ENCODE data around the gene HPCA. TPM values are rescaled to one million over a fixed set of nuclear protein-coding genes. Genes with fewer than 3 reads are reported as not detected.
A peak's percentile ranks its signal among the peaks of the same experiment; 100 is the strongest.

Gene HPCA
- total RNA-seq, result not detected

DNA sequence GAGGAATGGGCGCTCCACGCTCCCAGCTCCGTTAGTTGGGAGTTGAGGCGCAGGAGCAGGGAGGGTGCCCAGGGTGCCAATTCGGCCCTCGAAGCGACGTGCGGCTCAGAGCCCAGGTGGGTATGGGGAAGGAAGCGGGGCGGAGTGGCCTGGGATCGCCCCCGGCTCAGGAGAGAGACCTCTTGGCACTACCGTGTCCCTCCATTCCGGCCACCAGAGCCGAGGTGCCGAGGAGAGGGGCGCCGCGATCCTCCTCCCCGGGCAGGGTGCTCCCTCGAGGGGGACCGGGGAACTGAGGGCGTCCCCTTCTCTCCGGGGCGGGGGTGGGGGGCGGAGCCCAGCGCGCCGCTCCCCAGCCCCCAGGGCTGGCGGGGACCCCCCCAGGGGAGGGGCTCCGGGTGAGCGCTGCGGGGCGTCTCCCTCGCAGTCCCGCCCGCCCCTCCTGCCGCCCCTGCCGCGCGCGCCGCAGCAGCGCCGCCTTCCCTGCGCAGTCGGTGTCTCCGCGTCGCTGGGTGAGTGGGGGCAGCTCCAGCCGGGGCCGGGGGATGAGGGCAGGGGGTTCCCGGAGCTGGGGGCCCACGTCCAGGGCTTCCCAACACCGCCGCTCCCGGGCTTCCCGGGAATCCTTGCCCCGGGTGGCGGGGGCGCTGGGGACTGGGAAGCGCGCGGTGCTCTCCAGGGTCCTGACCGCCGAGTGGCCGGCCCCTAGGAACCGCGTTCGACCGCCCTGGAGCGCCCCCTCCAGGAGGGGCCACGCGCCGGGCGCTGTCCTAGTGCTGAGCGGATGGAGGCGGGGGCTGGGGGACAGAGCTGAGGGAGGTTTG, at the start of gene HPCA:
HPCA (plus strand) TSS at position 488 of the 824 bp plus-strand sequence. CDS start 2,408 bp downstream, outside the sequence.
- intact Hi-C loops (cut with DNase I), result no loop called here
- peaks cover 3 to 28% (median 11%) of the 10 kb centered on the region in 3 donors for H3K4me1 ChIP-seq
- peak within 1 kb of the TSS in 2 of 4 donors; percentile 29 to 48 for H3K4me3 ChIP-seq
- no peak within 1 kb of the TSS for H3K27ac ChIP-seq
- TF ChIP-seq POLR2A (IDR thresholded peaks at IDR 0.05), result no peak
- TF ChIP-seq, protein P1, sequence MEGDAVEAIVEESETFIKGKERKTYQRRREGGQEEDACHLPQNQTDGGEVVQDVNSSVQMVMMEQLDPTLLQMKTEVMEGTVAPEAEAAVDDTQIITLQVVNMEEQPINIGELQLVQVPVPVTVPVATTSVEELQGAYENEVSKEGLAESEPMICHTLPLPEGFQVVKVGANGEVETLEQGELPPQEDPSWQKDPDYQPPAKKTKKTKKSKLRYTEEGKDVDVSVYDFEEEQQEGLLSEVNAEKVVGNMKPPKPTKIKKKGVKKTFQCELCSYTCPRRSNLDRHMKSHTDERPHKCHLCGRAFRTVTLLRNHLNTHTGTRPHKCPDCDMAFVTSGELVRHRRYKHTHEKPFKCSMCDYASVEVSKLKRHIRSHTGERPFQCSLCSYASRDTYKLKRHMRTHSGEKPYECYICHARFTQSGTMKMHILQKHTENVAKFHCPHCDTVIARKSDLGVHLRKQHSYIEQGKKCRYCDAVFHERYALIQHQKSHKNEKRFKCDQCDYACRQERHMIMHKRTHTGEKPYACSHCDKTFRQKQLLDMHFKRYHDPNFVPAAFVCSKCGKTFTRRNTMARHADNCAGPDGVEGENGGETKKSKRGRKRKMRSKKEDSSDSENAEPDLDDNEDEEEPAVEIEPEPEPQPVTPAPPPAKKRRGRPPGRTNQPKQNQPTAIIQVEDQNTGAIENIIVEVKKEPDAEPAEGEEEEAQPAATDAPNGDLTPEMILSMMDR (IDR thresholded peaks at IDR 0.05), result peak in 4 of 6 experiments; percentile 15 to 48 (median 28)
- no peaks in the 10 kb centered on the region for H3K36me3 ChIP-seq
- H3K27me3 ChIP-seq, result peaks cover 7 to 75% (median 15%) of the 10 kb centered on the region in 4 donors
- no peaks in the 10 kb centered on the region for H3K9me3 ChIP-seq
- 12% methylated on average over 9 of the region's 79 CpGs; no CpG with 5 or more reads in 1 of the 2 donors for WGBS, 2 donors
- DNase-seq, result no peak

DNA sequence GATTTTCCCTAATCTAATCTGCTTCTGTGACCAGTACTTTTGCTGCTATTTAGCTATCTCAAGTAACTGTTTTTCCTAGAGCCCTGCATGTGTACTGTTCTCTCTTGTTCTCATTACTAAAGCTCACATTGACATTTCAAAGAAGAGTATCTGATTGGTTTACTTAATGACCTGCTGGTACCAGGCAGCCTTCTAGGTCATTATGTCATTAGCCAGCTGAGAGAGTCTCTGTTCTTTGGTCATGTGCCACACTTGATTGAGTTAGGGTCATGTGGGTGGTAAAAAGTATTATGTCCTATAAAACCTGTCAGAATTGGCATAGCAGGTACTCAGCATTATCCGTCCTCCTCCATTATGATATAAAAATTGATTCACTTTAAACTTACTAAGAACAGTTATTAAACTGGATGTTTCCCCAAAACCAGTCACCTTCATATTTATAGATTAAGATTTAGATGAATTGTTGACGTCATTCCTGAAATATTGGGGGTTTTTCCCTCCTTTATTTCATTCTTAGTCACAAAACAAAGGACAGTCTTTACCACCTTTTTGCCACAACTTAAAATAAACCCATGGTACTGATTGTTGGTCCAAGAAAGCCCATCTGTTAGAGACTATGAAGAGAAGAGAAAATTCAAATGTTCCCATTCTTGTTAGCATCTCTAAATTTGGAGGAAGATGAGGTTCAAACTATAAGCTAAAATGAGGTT, 37.8 kb upstream of the HPCA start:
- DNase-seq, result no peak
- TF ChIP-seq, protein P1 (IDR thresholded peaks at IDR 0.05), result no peak
- no peak for TF ChIP-seq POLR2A (IDR thresholded peaks at IDR 0.05)
- Histone ChIP-seq H3K27ac (no peak overlapping the region), H3K27me3 (no peaks in the 10 kb centered on the region), H3K9me3 (no peaks in the 10 kb centered on the region), H3K4me3 (no peak overlapping the region), H3K36me3 (peaks cover 0 to 84% (median 6%) of the 10 kb centered on the region in 3 donors), H3K4me1 (no peaks in the 10 kb centered on the region)
- intact Hi-C loops (cut with DNase I), result no loop called here
- 39 to 43% methylated on average over 2 of the region's 2 CpGs for WGBS, 2 donors

GRCh38 chr1:32855861-32856617, 30.3 kb upstream of the HPCA start:
- DNase-seq, result no peak
- no peak overlapping the region for H3K27ac ChIP-seq
- peaks cover 0 to 88% (median 11%) of the 10 kb centered on the region in 3 donors for H3K36me3 ChIP-seq
- intact Hi-C loops (cut with DNase I), result no loop called here
- no peaks in the 10 kb centered on the region for H3K27me3 ChIP-seq
- no peak overlapping the region for H3K4me3 ChIP-seq
- TF ChIP-seq, protein P1 (IDR thresholded peaks at IDR 0.05), result no peak
- TF ChIP-seq POLR2A (IDR thresholded peaks at IDR 0.05), result no peak
- H3K9me3 ChIP-seq, result no peaks in the 10 kb centered on the region
- no peaks in the 10 kb centered on the region for H3K4me1 ChIP-seq
- WGBS, 2 donors, result 92 to 95% methylated on average over 13 of the region's 13 CpGs

- intact Hi-C loops (cut with DNase I), result no loop called here
- TF ChIP-seq POLR2A (IDR thresholded peaks at IDR 0.05), result no peak
- TF ChIP-seq, protein P1 (IDR thresholded peaks at IDR 0.05), result no peak
- H3K4me1 ChIP-seq, result peaks cover 0 to 13% (median 5%) of the 10 kb centered on the region in 3 donors
- H3K36me3 ChIP-seq, result peaks cover 0 to 83% (median 11%) of the 10 kb centered on the region in 3 donors
- no peak overlapping the region for H3K4me3 ChIP-seq
- 87 to 93% methylated on average over 2 of the region's 2 CpGs for WGBS, 2 donors
- no peak overlapping the region for H3K27ac ChIP-seq
- no peak for DNase-seq
- H3K9me3 ChIP-seq, result no peaks in the 10 kb centered on the region
- no peaks in the 10 kb centered on the region for H3K27me3 ChIP-seq
Observed at GRCh38 chr1:32858136-32858535, 28.2 kb upstream of the HPCA start.

Measured in esophagus squamous epithelium (tissue), 5 donors.